Neuronal stem cell (in vitro differentiated cells): ENCODE results near the gene TAC3.
"Not testable (repeated sequence)": the region's sequence is repeated elsewhere in the genome, so short reads cannot be mapped to it uniquely, and the experiment has no call there.

ENCODE experiments used
- DNase-seq: peaks from one replicate; pipeline ENCODE4 v3.0.0-alpha.2; 2013; ENCODE audit warnings: low spot score
- H2AFZ ChIP-seq: one replicate; pipeline ENCODE4 v1.6.1; 2013; ENCODE audit warnings: mild to moderate bottlenecking, low read length, inconsistent platforms
- H2AK5ac ChIP-seq: 2 replicates; pipeline ENCODE4 v1.6.1; 2013; ENCODE audit warnings: low read depth, mild to moderate bottlenecking, inconsistent platforms, low read length, moderate library complexity, mixed read lengths
- H2BK120ac ChIP-seq: 2 replicates; pipeline ENCODE4 v1.6.1; 2013; ENCODE audit warnings: low read depth, mild to moderate bottlenecking, inconsistent platforms, low read length, moderate library complexity, mixed read lengths
- H2BK12ac ChIP-seq: one replicate; pipeline ENCODE4 v1.6.1; 2013; ENCODE audit warnings: low read length, inconsistent platforms
- H2BK15ac ChIP-seq: 2 replicates; pipeline ENCODE4 v1.6.1; 2013; ENCODE audit warnings: mild to moderate bottlenecking, low read length, inconsistent platforms, mixed read lengths
- H2BK5ac ChIP-seq: one replicate; pipeline ENCODE4 v1.6.1; 2013; ENCODE audit warnings: inconsistent platforms, mild to moderate bottlenecking, low read length, moderate library complexity
- H3K14ac ChIP-seq: one replicate; pipeline ENCODE4 v1.6.1; 2013; ENCODE audit warnings: low read length, inconsistent platforms
- H3K18ac ChIP-seq: 2 replicates; pipeline ENCODE4 v1.6.1; 2013; ENCODE audit warnings: low read length, inconsistent platforms
- H3K23ac ChIP-seq: 2 replicates; pipeline ENCODE4 v1.6.1; 2013; ENCODE audit warnings: low read depth, mild to moderate bottlenecking, mixed read lengths, low read length, inconsistent platforms; ENCODE audit not compliant: poor library complexity
- H3K27ac ChIP-seq: replicated peaks from 3 replicates; pipeline ENCODE4 v1.5.1; 2013; ENCODE audit warnings: low read length, inconsistent platforms
- H3K27me3 ChIP-seq, 3 experiments: 2 replicates each; pipeline ENCODE4 v1.6.1; 2013; ENCODE audit warnings: low read length in 3 of 3, mild to moderate bottlenecking in 2 of 3, inconsistent platforms in 1 of 3, low read depth in 1 of 3, mixed read lengths in 1 of 3, moderate library complexity in 1 of 3; ENCODE audit not compliant: control insufficient read depth in 3 of 3, insufficient read depth in 3 of 3
- H3K36me3 ChIP-seq, 2 donors: replicated peaks in 1 of 2; 2 replicates each; pipeline ENCODE4 v1.6.1; 2013; ENCODE audit warnings: low read length in 2 of 2; ENCODE audit not compliant: control insufficient read depth in 2 of 2, insufficient read depth in 2 of 2
- H3K4ac ChIP-seq: 2 replicates; pipeline ENCODE4 v1.6.1; 2013; ENCODE audit warnings: inconsistent platforms, mild to moderate bottlenecking, low read length, moderate library complexity
- H3K4me1 ChIP-seq, 2 donors: 1 replicate in 1 of 2; 2 replicates in 1 of 2; pipeline ENCODE4 v1.6.1; 2013; ENCODE audit warnings: low read length in 2 of 2, low read depth in 1 of 2; ENCODE audit not compliant: control insufficient read depth in 2 of 2, insufficient read depth in 1 of 2
- H3K4me2 ChIP-seq: one replicate; pipeline ENCODE4 v1.6.1; 2013; ENCODE audit warnings: mild to moderate bottlenecking, low read length, inconsistent platforms; ENCODE audit not compliant: insufficient read depth, poor library complexity, severe bottlenecking
- H3K4me3 ChIP-seq, 2 donors: 2 replicates each; pipeline ENCODE4 v1.5.1; 2013; ENCODE audit warnings: low read length in 2 of 2, mild to moderate bottlenecking in 2 of 2, inconsistent platforms in 1 of 2, moderate library complexity in 1 of 2
- H3K79me1 ChIP-seq: one replicate; pipeline ENCODE4 v1.6.1; 2013; ENCODE audit warnings: low read depth, mild to moderate bottlenecking, inconsistent platforms, low read length, moderate library complexity
- H3K9ac ChIP-seq: one replicate; pipeline ENCODE4 v1.6.1; 2013; ENCODE audit warnings: mild to moderate bottlenecking, low read depth, low read length, inconsistent platforms; ENCODE audit not compliant: poor library complexity
- H3K9me3 ChIP-seq, 2 donors: replicated peaks in 1 of 2; 2 replicates each; pipeline versions ENCODE3 to v1.6.1; 2013; ENCODE audit warnings: low read length in 2 of 2, mild to moderate bottlenecking in 2 of 2, inconsistent platforms in 1 of 2, low read depth in 1 of 2, mixed read lengths in 1 of 2, moderate library complexity in 1 of 2; ENCODE audit not compliant: control insufficient read depth in 2 of 2, insufficient read depth in 1 of 2
- H4K8ac ChIP-seq: one replicate; pipeline ENCODE4 v1.6.1; 2013; ENCODE audit warnings: low read depth, mild to moderate bottlenecking, inconsistent platforms, low read length, moderate library complexity
- H4K91ac ChIP-seq: one replicate; pipeline ENCODE4 v1.6.1; 2013; ENCODE audit warnings: low read length, low read depth, mild to moderate bottlenecking, inconsistent platforms; ENCODE audit not compliant: poor library complexity
- WGBS, 2 donors: extraction: QIAGEN DNeasy Blood & Tissue Kit; methylation state at CpG; one replicate each; pipeline ENCODE4 v1.1.7; 2013; ENCODE audit warnings: missing lambda C conversion rate in 2 of 2, mixed read lengths in 1 of 2; ENCODE audit not compliant: insufficient read length in 2 of 2, insufficient replicate concordance in 1 of 2; ENCODE audit errors: extremely low coverage in 2 of 2; 5-methylcytosine and 5-hydroxymethylcytosine counted together

TAC3 gene

GRCh38 chr12:56979628-56980027 is 36.7 kb downstream of the TAC3 start:
- Histone ChIP-seq H3K4me1 (no peaks in the 10 kb centered on the region), H2BK5ac (no peak overlapping the region), H3K4me2 (no peak overlapping the region), H3K79me1 (no peaks in the 10 kb centered on the region), H3K4me3 (no peak overlapping the region), H3K36me3 (peaks cover 0 to 3% of the 10 kb centered on the region in 2 donors), H3K9ac (no peak overlapping the region), H3K23ac (no peak overlapping the region), H3K4ac (no peak overlapping the region), H3K27me3 (no peaks in the 10 kb centered on the region), H3K9me3 (no peaks in the 10 kb centered on the region), H3K27ac (no peak overlapping the region), H2BK12ac (no peak overlapping the region), H3K18ac (no peak overlapping the region), H2BK120ac (no peak overlapping the region), H4K8ac (no peak overlapping the region), H2BK15ac (no peak overlapping the region), H2AFZ (no peak overlapping the region), H2AK5ac (no peak overlapping the region), H3K14ac (no peak overlapping the region), H4K91ac (no peak overlapping the region)
- no CpG with 5 or more reads among the region's 3 CpGs for WGBS, 2 donors
- no peak for DNase-seq

GRCh38 chr12:56978397-56979138 is 37.8 kb downstream of the TAC3 start:
- H3K4me2 ChIP-seq = no peak overlapping the region
- no peak overlapping the region for H3K9ac ChIP-seq
- DNase-seq = no peak
- no peaks in the 10 kb centered on the region for H3K4me1 ChIP-seq
- no peak overlapping the region for H4K8ac ChIP-seq
- H3K9me3 ChIP-seq = no peaks in the 10 kb centered on the region
- H3K27me3 ChIP-seq = no peaks in the 10 kb centered on the region
- H3K27ac ChIP-seq = no peak overlapping the region
- no peak overlapping the region for H2BK15ac ChIP-seq
- no peak overlapping the region for H2BK120ac ChIP-seq
- no peak overlapping the region for H2AK5ac ChIP-seq
- no peak overlapping the region for H3K4ac ChIP-seq
- no CpG with 5 or more reads among the region's 3 CpGs for WGBS, 2 donors
- H3K36me3 ChIP-seq = peaks cover 0 to 3% of the 10 kb centered on the region in 2 donors
- no peaks in the 10 kb centered on the region for H3K79me1 ChIP-seq
- no peak overlapping the region for H2BK12ac ChIP-seq
- H3K14ac ChIP-seq = no peak overlapping the region
- no peak overlapping the region for H3K23ac ChIP-seq
- H2AFZ ChIP-seq = no peak overlapping the region
- no peak overlapping the region for H3K18ac ChIP-seq
- no peak overlapping the region for H2BK5ac ChIP-seq
- no peak overlapping the region for H3K4me3 ChIP-seq
- no peak overlapping the region for H4K91ac ChIP-seq

- not testable (repeated sequence) for H3K23ac ChIP-seq, H3K4me2 ChIP-seq, DNase-seq, H2BK12ac ChIP-seq, H3K27me3 ChIP-seq, H3K18ac ChIP-seq, H2AFZ ChIP-seq, H4K8ac ChIP-seq, H3K4me3 ChIP-seq, H3K4ac ChIP-seq, H2BK5ac ChIP-seq, H2AK5ac ChIP-seq, H4K91ac ChIP-seq, H3K9me3 ChIP-seq, H2BK15ac ChIP-seq, H3K14ac ChIP-seq, H3K79me1 ChIP-seq, H3K36me3 ChIP-seq, H3K9ac ChIP-seq, H2BK120ac ChIP-seq, H3K27ac ChIP-seq, H3K4me1 ChIP-seq
- no CpG with 5 or more reads among the region's 4 CpGs for WGBS, 2 donors
Measured at GRCh38 chr12:56977361-56977760, 39.0 kb downstream of the TAC3 start.

GRCh38 chr12:56974224-56974623 is 42.1 kb downstream of the TAC3 start:
- H2BK120ac ChIP-seq, H4K8ac ChIP-seq, H3K27ac ChIP-seq, H3K4me2 ChIP-seq, H3K27me3 ChIP-seq, H3K36me3 ChIP-seq, H2BK12ac ChIP-seq, H4K91ac ChIP-seq, H3K4me1 ChIP-seq, H3K18ac ChIP-seq, H2AK5ac ChIP-seq, H3K14ac ChIP-seq, H3K79me1 ChIP-seq, H3K23ac ChIP-seq, H2BK5ac ChIP-seq, H2BK15ac ChIP-seq, DNase-seq, H3K4ac ChIP-seq, H3K4me3 ChIP-seq, H3K9ac ChIP-seq, H2AFZ ChIP-seq, H3K9me3 ChIP-seq: not testable (repeated sequence)
- no CpG with 5 or more reads among the region's 3 CpGs for WGBS, 2 donors
